Activated T-cell treated with anti-CD3 and anti-CD28 coated beads for 4 hours (primary cell): Measurements from ENCODE around the gene ST7.
"Not testable (repeated sequence)": the region's sequence is repeated elsewhere in the genome, so short reads cannot be mapped to it uniquely, and the experiment has no call there.

Experiments
- DNase-seq: peaks from one replicate; pipeline ENCODE4 v3.0.0-alpha.2; 2020

The ST7 gene

DNA sequence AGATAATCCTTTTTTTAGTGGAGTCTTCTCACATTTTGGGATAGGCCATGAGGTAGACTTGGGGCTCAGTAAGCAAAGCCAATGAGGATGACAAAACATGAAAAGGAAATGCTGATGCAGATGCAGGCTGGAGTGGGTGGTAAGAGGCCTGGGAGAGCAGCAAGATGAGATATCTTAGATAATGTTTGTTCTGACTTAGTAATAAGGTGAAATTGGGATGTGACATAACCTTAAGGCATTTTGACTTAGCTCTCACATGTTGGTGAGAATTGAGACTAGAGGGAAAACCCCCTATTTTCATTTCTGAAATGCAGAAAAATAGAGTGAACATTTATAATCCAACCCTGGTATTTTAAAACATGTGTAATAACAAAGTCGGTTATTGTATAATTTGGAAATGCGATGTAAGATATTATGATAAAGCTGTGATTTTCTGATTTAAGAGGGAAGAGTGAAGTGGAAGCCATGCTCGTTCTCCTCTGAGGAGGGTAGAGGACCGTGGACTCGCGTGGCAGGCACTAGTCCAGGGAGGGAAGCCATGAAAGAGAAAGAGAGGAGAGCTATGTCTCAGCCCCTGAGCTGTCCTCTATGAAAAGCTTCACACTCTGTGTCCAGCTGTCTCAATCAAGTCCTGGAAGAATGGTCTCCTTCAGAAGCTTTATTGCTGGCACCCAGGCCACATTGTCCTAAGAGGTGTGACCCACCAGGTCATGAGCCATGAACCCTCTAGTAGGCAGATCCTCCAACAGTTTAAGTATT is 57.3 kb downstream of the ST7 start:
- no peak for DNase-seq

DNA sequence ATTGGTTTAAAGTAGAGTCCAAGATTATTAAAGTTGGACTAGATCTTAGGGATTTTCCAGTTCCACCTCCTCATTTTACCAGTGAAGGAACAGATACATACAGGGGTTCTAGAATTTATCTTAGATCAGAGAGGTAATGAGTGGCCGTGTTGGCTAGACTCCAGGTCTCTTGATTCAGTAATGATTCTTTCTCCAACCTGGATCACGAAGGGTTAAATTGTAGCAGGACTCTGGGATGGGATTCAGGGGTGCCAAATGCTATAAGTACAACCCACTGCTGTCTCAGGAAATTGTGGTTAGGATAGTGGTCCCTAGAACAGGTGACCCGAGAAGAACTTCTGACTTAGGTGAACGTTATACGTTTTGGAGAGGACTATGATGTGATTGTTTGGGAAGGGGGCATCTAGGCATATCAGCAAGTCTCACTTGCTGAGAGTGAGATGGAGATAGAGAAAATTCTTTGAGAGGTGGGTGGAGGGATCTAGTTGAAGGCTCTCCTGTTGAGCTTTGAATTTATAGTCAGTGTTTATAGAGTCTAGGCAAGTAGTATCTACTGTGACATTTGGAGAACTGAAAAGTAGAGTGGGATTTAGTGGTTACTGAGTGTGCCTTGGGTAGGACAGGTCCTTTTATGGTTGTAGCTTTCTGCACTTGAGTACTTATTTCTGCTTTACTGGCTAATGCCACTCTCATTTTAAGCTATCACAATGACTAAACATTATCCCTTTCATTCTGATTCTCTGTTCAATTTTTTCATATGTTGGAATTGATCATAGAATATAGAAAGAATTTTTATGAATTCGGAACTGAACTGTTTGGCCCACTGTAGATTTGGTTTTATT is 58.3 kb downstream of the ST7 start:
- DNase-seq = no peak

DNA sequence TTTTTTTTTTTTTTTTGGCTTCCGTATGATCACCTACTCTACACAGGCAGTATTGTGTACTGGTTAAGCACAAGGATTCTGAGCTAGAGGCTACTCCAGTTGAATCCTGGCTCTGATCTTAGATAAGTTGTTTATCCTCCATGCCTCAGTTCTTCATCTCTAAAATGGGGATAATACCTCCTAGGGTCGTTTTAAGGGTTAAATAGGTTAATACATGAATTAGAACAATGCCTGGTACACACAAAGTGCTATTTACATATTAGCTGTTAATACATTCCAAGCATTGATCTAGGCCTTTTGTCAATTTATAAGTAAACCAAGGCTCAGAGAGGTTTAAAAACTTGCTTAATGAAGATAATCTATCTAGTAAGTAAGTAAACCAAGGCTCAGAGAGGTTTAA is 59.0 kb downstream of the ST7 start:
- no peak for DNase-seq

DNA sequence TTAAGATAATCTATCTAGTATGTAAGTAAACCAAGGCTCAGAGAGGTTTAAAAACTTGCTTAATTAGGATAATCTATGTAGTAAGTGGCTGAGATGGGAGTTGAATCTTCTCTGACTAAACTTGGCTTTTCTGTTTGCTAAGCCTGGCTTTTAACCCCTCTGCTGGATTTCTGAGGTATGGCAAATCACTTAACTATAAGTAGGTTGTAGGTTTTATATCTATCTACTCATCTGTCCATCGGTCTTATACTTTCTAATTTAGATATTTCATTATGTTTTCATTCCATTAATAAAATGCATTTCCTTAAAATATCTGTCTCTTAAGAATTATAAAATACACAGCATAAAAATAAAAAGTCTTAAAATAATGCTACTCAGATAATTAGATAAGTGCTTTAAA is 59.4 kb downstream of the ST7 start:
- no peak for DNase-seq

DNA sequence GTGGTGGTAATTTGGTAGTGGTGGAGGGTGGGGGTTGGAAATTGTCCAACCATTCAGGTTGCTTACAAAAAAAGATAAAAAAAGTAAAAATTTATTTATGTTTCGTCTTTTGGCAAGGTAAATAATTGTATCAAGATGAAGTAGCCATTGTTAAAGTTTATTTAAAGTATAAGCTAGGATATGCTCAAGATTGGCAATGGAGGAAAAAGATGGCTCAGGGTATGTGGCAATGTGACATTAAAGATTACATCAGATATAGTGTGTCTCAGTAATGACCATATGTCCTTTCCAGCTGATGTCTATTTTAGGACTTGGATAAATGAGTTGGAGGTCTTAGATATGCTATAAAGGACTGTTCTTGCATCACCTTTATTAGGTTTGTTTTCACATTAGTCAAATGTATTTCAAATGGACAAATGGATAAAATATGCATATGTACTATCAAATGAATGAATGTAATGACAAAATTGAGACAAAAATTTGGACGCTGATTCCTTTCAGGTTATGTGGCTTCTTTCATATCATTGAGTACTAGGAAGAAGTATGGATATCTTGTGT is 60.9 kb downstream of the ST7 start:
- no peak for DNase-seq

DNA sequence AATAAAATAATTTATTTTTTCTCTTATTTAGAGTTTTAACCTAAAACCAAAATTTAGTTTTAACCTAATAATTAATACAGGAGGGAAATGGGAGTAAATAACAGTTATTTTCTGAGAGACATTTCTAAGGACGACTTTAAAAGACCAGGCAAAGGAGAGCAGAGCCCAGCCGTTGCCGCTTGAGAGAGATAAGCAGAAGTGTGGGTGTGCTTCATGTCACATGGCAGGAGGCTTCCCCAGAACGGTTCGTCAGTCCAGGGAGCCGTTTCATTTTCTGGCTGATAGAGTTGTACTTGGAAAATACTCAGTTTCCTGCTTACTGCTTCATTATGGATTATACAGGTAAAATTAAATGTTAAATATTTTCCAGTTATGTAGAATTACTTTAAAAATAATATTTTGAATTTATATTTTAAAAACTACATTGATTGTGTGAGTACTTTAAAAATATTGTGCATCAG is 61.4 kb downstream of the ST7 start:
- DNase-seq = no peak

DNA sequence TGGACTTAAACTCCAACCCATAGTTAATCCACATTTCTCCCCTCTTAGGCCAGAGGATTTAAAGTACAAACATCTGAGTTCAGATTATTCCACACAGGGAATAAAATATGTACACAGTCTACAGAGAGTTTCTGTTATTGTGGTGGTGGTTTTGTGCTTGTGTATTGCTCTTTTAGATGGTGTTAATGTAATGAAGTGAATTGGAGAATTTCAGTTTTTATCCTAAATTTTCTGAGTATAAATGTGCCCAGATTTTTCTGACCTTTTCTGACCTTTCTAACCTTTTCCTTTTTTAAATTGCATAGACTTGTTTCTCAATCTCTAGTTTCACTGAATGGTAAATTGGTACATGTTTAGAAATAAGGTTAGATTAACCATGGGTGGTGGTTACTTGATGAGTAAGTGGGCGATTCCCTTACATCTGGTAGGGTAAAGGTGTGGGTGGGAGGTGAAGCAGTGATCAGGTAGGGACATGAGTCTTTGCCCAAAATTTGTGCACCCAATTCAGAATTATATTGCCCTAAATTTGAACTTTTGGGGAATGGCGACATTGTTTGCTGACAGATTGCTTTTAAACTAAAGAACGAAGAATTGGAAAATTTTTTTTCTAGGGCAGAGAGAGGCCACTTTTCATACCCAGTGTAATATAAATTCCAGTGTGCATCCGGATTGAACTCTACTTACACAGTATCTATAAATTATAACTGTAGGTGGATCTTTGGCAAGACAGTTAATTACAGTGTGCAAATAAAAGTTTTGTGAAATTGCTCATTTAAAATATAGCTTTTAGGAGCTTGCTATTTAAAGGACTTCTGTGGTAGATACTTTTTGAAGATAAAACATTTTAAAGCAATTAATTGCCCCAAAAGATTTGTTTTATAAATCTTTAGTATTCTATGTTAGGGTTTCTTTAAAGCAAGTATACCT is 62.2 kb downstream of the ST7 start:
- DNase-seq = no peak

DNA sequence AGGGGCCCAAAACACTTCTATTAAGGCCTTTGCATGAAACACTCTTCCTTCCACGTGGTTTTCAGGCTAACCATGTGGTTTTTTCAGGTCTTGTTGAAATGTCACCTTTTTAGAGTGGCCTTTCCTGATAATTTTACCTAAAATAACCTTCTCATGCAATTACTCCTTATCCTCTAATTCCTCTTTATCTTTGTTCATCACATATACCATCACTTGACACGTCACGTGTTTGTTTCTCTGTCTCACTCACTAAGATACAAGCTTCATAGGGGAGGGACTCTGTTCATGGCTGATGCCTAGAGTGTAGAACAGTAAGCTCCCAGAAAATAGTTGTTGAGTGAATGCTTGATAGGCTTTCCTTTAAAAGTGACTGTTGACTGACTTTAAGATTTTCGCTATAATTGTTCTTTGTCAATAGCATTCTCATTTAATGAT is 63.7 kb downstream of the ST7 start:
- no peak for DNase-seq

DNA sequence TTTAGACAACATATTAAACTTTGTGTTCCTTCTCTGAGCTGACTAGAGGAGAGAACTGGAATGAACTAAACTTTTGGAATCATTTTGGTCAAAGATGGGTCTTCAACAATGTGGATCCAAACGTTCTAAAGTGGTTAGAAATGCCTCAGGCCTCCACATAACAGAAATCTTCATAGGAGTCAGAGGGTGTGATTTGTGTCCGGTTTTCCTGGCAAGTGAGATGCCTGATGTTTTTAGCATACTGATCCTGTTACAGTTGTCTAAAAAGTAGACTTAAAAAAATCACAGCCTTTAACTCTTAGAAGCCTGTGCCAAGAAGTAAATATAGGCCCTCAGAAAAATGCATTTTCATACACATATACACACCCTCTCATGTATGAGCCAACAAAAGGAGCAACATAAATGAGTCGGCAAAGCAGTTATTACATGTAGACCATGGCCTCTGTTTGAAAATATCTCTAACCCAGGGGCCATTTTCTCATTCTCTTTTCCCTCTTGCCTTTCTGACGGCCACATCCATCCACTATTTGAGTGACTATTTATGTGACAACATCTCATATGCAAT is 64.5 kb downstream of the ST7 start:
- no peak for DNase-seq

DNA sequence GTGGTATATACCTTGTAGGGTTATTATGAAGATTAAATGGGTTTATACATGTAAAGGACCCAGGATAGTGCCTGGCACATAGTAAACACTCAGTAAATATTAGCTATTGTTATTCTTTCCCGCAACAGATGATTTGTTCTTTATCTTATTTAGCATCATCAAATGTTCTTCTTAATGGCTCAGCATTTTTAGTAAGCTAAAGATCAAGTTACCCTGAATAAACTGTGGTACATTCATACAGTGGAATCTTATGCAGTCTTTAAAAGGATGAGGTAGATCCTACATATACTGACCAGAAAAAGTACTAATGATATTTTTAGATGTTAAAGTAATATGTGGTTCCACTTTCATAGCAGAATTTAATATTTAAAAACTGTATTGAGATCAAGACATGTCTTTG is 65.4 kb downstream of the ST7 start:
- DNase-seq = no peak

DNA sequence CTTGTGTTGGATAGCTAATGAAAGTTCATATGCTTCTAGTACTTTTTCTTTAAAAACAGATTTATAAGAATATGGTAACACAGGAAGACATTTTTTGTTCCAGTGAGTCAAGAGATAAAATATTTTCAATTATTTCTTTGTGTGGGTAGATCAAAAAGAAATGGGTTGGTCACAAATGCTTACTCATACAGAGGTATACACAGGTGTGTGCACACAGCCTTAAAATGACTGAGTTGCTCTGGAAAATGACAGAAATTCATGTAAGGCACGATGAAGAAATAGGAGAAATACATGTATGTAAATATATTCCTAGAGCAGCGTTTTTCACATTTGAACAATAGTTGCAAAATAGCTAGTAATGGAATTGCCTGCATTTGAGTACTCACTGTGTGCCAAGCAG is 66.0 kb downstream of the ST7 start:
- DNase-seq = no peak

DNA sequence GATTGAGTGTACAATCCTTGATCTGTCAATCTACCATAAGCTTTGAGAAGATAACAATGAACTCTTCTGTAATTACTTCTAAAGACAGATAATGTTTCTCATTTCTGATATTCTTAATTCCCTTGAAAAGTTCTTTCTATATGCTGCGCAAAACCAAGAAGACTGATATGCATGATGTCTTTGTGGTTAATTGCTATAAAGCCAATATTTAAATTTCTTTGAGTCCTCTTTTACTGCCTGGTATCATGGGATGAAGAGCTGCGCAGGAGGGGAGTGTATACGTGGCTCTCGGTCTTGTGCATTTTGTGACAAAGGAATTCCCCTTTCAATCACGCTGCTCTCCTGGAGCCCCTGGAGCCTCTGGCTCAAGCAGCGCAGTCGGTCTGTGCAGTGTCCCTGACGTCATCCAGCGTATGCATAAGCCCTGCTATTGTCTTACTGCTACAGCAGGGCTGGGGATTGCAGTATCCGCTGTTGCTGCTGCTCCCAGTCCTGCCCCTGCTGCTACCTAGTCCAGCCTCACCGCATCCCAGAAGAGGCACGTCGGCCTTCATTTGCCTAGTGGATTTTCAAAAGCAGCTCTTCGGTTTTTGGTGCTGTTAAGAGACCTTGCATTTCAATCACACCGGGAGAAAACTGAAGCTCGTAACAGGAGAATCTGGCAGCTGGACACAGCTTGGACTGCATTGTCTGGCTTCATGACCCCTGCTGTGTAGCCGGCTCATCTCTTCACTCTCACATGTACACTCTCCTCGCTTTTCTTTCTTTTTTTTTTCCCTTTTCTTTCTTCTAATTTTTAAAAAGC is 66.7 kb downstream of the ST7 start:
- no peak for DNase-seq

DNA sequence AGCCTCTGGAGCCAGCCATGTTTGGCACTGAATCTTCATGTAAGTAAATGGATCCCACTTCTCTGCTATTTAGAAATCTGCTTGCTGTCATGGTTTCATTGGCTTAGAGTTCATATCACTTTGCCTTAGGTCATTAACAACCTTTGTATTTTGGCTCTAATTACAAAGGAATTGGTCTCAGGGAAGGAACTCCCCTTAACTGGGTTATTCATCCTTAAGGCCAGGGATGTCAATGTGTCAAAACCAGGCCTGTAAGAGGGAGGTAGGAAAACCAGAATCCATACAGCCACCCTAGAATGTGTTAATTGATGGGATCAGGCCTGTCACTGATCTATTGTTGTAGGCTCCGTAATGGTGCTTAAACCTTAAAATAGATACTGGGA is 67.3 kb downstream of the ST7 start:
- no peak for DNase-seq

DNA sequence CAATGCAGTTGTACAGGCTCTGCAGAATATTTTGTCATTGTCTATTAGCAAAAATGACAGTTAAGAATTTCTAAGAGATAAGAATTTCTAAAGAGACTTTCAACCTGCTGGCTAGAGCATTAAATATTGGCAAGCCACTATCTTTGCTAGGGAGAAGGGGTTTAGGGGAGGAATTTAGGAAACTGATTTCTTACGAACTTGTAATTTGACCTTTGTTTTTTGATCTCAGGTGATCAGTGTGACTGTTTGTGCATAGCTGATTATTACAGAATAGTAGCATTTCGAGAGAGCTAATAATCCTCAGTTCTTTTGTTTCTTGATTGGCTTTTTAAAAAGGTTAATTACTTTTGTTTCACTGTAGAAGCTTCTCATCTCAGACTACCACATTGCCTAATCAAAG is 68.1 kb downstream of the ST7 start:
- no peak for DNase-seq

DNA sequence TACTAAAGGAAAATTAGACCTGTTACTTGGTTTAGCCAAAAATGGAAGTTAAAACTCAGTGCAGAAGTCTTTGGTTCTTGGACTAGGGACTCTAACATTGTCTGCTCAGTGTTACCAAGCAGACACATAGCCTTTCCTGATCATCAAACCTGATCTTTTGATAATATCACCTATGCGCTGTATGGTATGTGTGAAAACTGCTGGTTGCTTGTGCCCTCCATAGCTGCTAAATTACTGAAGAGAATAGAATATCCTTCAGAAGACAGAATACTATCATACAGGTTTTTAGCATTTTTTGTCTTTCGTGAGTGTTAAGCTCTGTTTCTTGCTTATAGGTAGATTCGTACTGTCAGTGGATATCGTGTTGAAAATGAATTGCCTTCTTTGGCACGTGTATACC is 68.7 kb downstream of the ST7 start:
- DNase-seq = no peak

DNA sequence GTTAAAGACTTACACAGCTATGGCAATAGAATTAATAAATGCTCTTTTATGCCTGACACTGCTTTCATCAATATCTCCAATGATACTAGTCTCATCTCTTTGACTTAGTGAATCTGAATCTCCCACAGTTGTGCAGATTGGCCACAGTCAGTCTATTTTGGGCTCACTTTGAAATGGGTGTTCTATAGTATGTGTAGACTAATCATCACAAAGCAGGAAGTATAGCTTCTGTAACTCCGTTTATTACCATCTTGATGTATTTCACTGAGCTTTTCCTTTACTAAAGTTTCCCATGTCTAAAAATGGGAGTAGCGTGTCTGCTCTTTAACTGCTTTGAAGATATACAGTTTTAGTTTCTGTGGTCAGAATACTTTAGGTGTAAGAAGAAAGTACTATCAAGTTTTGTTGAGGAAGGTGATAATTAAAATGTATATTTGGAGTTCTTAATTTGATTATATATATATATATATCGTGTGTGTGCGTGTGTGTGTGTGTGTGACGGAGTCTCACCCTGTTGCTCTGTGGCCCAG is 70.1 kb downstream of the ST7 start:
- DNase-seq = no peak

DNA sequence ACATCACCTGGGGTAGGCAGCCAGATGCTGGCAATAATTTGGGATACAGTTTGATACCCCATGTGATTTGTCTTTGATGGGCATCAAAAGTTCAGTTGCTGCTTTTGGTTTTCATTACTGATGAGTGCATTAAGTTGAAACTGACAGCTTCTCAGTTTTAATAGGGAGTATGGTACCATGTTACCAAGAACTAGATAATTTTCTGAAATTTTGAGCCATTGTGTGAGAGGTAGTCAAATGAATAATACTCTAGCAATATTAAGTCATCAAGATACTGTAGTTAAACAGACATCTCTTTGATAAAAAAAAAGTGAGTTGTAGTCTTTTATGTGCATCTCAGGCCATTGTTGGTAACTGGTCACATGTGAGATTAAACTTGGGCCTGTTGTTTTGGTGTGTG is 71.5 kb downstream of the ST7 start:
- DNase-seq = no peak

DNA sequence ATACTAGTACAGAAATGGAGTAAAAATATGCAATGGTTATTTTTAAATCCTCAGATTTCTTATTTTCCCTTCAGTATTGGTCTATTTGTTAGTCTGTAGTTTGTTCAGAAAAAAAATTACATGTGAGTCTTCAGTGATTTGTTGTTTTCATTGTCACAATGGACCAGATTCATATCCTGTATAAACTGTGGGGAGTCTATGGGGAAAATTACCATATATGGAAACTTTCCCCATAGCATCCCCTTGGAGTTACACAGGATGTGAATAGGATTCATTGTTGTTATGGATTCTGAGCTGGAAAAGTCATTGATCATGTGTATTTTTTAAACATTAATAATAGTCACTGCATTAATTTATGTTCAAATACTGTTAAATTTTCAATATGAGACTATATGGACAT is 72.6 kb downstream of the ST7 start:
- no peak for DNase-seq

DNA sequence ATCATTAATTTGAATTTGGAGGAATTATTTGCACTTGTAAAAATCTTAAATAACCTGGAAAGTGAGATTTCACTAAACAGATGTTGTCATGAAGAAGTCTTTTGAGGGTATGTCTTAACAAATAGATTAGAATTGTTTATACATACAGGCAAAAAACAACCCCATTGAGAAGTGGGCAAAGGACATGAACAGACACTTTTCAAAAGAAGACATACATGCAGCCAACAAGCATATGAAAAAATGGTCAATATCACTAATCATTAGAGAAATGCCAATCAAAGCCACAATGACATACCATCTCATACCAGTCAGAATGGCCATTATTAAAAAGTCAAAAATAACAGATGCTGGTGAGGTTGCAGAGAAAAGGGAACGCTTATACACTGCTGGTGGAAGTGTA is 77.0 kb downstream of the ST7 start:
- not testable (repeated sequence) for DNase-seq

DNA sequence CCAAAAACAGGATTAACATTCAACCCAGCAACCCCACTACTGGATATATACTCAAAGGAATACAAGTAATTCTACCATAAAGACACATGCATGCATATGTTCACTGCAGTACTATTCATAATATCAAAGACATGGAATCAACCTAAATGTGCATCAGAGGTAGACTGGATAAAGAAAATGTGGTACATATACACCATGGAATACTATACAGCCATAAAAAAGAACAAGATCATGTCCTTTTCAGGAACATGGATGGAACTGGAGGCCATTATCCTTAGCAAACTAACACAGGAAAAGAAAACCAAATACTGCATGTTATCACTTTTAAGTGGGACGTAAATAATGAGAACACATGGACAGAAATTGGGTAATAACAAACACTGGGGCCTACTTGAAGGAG is 77.5 kb downstream of the ST7 start:
- not testable (repeated sequence) for DNase-seq

DNA sequence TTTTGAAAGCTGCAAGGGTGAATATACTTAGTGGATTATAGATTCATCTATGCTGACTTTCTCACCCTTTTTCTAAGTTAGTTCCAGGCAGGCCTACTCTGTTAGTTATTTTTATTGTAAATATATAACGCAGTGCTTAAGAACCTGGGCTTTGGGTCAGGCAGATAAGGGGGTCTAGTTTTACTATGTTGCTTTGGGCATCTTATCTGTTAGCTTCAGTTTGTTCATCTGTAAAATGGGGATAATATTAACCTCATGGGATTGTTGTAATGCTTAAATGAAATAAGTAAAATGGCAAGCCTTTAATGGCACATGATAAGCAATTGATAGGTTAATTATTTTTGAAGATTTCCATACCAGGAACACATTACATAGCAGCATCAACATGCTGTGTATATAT is 79.5 kb downstream of the ST7 start:
- no peak for DNase-seq
